Hematopoietic multipotent progenitor cell treated with erythropoietin and hydrocortisone succinate and interleukin-3 and kit ligand, for 4 days (in vitro differentiated cells): ENCODE results near the gene OSBPL6.
A peak's percentile ranks its signal among the peaks of the same experiment; 100 is the strongest.

ENCODE experiments used
- DNase-seq: peaks from one replicate; pipeline ENCODE4 v3.0.0-alpha.2; 2015

OSBPL6 gene

GRCh38 chr2:178199334-178199733 lies 5.0 kb downstream of the OSBPL6 start:
- no peak for DNase-seq

GRCh38 chr2:178200331-178200730 lies 6.0 kb downstream of the OSBPL6 start:
- DNase-seq: no peak

GRCh38 chr2:178202927-178203326 lies 8.6 kb downstream of the OSBPL6 start:
- DNase-seq: no peak

DNA sequence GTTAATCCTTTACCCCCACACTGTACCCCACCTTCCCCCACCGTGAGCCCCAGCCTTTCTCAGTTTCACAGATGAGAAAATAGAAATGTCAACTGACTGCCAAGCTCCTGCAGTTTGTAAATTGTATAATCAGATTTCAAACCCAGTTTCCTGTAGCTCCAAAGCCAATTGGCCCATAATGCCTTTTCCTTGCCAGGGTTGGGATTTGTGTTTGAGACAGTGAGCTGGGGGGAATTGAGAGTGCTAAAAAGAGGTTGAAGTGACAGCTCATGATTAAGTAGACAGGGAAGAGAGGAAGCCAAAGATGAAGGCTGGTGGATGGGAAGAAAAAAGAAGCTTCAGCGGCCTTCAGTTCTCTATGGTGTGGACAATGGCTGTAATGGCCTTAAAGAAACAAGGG lies 10.7 kb downstream of the OSBPL6 start:
- no peak for DNase-seq

DNA sequence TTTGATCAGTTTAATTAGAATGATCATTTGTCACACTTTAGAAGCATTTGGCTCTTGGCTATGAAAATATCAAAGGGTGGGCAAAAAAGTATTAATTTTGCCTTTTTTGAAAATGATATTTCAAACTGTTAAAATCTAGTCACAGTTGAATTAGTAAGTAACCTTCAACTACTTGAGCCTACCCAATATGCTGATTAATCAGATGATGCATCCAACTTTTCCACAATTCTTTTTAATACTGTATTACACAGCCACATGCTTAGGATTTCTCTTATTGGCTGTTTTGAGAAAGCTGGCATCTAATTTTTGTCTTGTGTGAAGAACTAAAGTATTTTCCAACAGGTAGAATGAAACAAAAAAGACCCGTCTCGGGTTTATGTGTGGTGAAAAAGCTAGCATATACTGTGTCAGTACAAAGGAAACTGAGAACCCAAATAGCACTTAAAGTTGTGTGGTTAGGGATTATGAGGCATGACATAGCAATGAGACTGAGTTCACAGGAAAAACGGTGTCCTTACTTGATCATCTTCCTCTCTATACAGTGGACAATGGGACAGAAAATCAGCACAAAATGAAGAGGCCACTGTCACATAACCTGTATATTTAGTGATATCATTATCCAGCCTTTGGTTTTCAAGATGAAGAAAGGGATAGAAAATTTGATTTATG lies 11.7 kb downstream of the OSBPL6 start:
- no peak for DNase-seq

- no peak for DNase-seq
Measured at GRCh38 chr2:178208336-178208735, 14.0 kb downstream of the OSBPL6 start.

DNA sequence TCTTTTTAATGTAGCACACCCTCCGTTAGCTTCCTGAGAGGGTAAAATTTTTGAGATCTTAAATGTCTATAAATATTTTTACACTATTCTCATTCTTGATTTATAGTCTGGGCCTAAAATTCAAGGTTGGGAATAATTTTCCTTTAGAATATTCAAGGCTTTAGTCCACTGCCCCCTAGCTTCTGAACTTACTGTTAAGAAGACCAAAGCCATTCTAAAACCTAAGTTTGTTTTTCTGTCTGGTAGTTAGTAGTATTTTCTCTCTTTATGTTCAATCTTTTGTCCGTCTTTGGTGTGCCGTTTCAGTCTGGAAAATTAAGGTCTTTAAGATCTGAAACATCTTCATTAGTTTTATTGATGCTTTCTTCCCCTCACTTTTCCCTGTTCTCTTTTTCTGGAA lies 14.5 kb downstream of the OSBPL6 start:
- DNase-seq: peak; percentile 28

- DNase-seq: no peak
Measured at GRCh38 chr2:178211460-178211859, 17.1 kb downstream of the OSBPL6 start.

- no peak for DNase-seq
Measured at GRCh38 chr2:178211943-178212342, 17.6 kb downstream of the OSBPL6 start.

DNA sequence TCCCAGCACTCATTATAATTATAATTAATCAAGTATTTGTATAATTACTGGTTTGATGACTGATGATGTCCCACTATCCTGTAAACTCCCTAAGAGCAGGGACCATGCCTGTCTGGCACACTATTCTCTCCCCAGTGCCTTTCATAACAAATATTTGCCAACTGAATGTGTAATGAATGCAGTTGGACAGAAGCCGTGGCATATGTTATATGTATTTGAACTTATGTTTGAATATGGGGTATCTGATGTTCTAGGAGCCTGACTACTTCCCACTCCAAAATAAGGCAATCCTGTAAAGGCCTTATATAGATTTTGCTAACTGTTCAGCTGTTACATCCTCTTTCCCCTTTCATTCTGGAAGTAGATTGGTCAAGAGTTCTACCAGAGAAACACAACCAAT lies 19.7 kb downstream of the OSBPL6 start:
- DNase-seq: no peak

- no peak for DNase-seq
Measured at GRCh38 chr2:178219247-178219646, 24.9 kb downstream of the OSBPL6 start.

GRCh38 chr2:178220814-178221213 lies 26.5 kb downstream of the OSBPL6 start:
- DNase-seq: no peak

DNA sequence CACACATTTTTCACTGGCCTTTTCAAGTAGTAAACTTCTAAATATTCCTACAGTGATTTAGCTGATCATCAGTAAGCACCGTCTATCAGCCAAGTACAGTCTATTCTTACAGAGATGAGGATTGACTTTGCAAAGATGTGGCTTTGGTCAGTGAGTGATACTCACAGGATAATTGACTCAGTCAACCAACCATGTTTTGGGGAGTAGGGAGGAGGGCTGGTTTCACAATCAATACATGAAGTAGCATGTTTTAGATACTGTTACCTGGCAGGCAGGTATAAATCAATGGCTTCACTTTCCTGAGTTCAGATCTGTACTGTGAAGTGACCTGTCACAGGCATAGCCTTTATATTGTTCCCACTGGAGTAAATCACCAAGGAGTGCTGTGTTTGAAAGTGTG lies 27.2 kb downstream of the OSBPL6 start:
- DNase-seq: no peak

DNA sequence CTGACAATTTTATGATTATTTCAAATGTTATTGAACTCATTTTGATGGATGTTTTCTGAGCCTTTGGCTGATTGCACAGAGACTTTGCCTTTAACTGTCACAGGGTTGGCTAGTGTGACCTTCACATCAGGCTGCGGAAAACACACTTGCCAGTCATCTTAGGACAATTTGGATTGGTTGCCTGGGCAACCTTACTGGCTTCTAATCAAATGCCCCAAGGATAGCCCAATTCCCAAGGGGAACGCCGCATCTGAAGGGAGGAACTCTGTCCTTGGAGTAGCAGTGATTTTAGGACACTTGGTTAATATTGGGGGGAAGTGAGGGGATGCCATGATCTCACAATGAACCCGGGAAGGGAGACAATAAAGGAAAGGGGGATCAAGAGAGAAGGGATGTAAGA lies 29.5 kb downstream of the OSBPL6 start:
- DNase-seq: no peak

DNA sequence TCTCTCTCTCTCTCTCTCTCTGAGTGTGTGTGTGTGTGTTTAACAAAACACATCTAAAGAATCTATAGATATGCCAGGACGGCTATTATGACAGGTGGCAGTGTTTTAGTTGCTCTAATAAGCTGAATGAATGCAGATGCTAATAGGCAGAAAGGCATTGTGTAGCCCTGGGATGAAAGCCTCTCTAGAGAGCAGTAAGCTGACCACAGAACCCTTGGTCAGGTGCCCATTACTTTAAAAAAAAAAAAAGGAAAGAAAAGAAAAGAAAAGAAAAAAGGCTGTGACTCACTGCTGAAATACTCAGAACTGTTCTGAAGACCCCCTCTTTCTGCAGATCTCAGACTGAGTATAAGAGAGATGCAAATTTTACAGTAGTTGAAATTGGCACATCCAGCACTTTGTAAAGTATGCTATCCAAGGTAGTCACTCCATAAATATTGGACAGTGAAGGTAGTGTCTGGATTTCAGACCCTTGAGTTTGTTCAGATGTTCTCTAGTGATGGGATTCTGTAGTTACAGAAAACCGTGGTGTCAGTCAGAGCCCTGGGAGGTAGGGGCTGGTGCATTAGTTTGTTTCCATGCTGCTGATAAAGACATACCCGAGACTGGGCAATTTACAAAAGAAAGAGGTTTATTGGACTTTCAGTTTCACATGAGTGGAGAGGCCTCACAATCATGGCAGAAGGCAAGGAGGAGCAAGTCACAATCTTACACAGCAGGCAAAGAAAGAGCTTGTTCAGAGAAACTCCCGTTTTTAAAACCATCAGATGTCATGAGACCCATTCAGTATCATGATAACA lies 30.9 kb downstream of the OSBPL6 start:
- no peak for DNase-seq

GRCh38 chr2:178227187-178227586 lies 32.9 kb downstream of the OSBPL6 start:
- DNase-seq: no peak

DNA sequence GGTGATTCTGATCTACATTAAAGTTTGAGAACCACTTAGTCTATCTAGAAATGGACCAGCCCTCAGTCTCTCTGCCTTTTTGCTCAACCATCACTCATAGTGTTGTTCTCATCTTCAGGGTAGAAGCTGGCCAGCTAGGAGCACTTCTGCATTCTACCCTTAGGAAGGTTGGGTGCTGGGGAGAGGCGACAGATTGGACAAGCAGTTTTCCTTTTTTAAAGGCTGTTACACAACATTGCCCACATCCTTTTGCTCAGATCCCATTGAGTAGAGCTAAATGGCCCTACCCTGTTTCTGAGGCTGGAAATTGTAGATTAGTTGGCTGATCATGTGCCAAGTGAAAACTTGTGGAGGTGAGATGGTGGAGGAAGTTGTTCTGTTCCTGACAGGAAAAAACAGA lies 35.6 kb downstream of the OSBPL6 start:
- peak; percentile 56 for DNase-seq

- DNase-seq: no peak
Measured at GRCh38 chr2:178230396-178230795, 36.1 kb downstream of the OSBPL6 start.

DNA sequence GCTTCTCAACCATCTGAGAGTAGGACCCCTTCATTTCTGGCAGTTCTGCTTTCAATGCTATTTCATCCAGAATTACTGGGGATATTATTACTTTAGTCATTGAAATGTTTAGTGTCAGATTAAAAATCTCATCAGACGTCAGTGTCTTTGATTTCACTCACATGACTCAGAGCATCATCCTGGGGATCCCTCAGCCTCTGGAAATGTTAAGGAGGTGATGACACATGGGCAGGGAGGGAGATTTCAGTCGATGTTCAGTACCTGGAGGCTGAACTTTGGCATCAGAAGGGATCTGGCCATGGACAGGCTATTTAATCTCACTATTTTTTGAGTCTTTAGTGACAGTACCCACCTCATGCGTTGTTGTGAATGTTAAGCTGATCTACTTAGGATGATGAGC lies 39.1 kb downstream of the OSBPL6 start:
- no peak for DNase-seq

DNA sequence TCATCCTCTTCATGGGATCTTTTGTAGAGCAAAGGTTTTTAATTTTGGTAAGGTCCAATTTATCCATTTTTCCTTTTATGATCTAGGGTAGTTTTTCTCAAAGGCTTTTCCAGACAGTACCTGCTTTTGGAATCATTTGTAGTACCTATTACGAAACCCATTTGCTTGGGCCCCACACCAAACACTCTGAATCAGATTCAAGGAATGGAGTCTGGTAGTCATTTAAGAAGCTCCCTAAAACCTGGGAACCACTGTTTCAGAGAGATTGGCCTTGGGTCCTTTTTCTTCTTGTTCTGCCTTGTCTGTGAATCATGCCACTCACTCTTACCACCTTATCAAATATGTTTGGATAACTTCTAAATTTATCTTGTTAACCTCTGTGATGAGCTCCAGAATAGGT lies 40.3 kb downstream of the OSBPL6 start:
- DNase-seq: no peak

DNA sequence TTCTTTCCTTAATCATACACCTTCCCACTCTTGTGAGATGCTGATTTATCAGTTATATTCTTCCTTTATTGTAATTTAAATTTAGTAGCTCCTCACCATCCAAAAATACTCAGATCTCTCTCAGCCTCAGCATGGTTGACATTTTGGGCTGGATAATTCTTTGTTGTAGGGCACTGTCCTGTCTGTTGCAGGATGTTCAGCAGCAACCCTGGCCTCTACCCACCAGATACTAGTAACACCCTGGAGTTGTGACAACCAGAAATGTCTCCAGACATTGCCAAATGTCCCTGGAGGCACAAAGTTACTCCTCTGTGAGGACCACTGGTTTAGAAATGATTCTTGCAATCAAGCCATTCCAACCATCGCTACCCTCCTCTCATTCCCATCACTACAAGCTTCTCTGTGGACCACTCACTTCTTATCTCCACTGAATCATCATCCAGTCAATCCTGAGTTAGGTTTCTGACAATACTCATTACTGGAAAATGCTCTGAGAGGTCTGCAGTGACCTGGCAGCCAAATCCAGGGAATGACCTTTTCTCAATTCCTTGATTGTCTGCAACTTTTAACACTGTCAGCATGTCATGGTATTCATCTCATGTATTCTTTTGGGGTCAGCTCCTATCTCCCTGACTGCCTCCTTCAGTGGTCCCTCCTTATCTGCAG lies 43.3 kb downstream of the OSBPL6 start:
- no peak for DNase-seq

DNA sequence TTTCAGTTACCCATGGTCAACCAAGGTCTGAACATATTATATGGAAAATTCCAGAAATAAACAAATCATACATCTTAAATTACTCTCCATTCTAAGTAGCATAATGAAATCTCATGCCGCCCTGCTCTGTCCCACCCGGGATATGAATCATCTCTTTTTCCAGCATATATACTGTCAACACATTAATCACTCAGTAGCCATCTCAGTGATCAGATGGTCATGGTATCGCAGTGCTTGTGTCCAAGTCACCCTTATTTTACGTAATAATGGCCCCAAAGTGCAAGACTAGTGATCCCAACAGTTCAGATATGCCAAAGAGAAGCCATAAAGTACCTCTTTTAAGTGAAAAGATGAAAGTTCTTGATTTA lies 43.8 kb downstream of the OSBPL6 start:
- DNase-seq: no peak

DNA sequence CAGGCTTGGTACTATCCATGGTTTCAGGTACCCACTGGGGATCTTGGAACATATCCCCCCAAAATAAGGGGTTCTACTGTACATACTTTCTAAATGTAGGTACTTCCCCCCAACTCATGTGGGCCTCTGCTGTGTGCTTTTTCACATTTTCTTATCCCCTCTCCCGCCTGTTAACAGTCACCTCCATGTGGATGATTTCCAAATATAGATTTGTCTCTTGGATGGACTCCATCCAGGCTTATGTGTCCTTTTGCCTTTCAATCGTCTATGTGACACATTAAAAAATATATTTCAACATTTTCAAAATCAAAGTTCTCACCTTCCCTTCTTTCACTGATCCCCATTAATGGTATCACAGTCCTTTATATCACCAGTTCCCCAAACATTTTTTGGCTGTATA lies 44.4 kb downstream of the OSBPL6 start:
- no peak for DNase-seq

DNA sequence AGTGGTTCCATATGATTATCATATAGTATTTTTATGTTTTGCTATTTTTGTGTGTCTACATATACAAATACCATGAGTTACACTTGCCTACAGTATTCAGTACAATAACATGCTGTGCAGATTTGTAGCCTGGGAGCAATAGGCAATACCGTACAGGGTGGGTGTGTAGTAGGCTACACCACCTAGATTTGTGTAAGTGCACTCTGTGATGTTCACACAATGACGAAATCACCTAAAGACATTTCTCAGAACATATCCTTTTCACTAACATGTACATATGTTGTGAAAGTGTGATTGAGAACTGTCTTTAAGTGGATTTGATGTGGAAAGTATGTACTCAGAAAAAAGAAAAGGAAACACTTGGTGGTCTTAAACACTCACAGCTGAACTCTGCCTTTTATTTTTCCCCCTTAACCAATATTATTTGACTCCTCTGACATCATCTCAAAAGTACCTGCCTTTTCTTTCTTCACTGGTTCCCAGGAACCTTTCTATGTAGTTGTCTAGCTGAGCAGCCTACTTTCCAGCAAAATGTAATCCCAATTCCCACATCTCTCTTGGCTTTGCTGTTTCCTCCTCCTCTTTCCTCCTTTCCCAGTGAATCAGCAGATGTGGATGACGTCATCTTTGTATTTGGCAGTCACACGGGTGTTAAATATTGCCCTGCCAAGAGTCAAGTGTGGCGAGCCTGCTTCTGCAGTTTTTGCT lies 47.7 kb downstream of the OSBPL6 start:
- no peak for DNase-seq
